HG02885 (cell line): ENCODE data around the gene PTPN12.
"Not testable (repeated sequence)": the region's sequence is repeated elsewhere in the genome, so short reads cannot be mapped to it uniquely, and the experiment has no call there.

Experiments used
- ATAC-seq: cut with Tn5 transposase; IDR thresholded peaks from one replicate; pipeline ENCODE4 v1.9.1; 2021; ENCODE audit warnings: mild to moderate bottlenecking; ENCODE audit not compliant: unreplicated experiment, poor library complexity

PTPN12 gene

GRCh38 chr7:77537136-77537777 is at the start of gene PTPN12:
PTPN12 (plus strand) TSS chr7:77537295; CDS start chr7:77537547, 252 bp downstream.
- ATAC-seq: peak; percentile 37

GRCh38 chr7:77488986-77489385 is 48.1 kb upstream of the PTPN12 start:
- ATAC-seq: no peak

GRCh38 chr7:77497079-77497478 is 40.0 kb upstream of the PTPN12 start:
- no peak for ATAC-seq

- peak; percentile 86 for ATAC-seq
These were observed 38.3 kb upstream of the PTPN12 start for GRCh38 chr7:77498659-77499379.

GRCh38 chr7:77501192-77501515 is 35.9 kb upstream of the PTPN12 start:
- ATAC-seq: no peak

GRCh38 chr7:77504951-77505350 is 32.1 kb upstream of the PTPN12 start:
- no peak for ATAC-seq

- no peak for ATAC-seq
These were observed 30.2 kb upstream of the PTPN12 start for GRCh38 chr7:77506899-77507298.

- not testable (repeated sequence) for ATAC-seq
These were observed 24.0 kb upstream of the PTPN12 start for GRCh38 chr7:77513002-77513670.

- no peak for ATAC-seq
These were observed 21.0 kb upstream of the PTPN12 start for GRCh38 chr7:77516085-77516484.

- ATAC-seq: no peak
These were observed 16.8 kb upstream of the PTPN12 start for GRCh38 chr7:77520261-77520660.

GRCh38 chr7:77521537-77521936 is 15.6 kb upstream of the PTPN12 start:
- ATAC-seq: not testable (repeated sequence)

- ATAC-seq: no peak
These were observed 12.4 kb upstream of the PTPN12 start for GRCh38 chr7:77524731-77525130.

- no peak for ATAC-seq
These were observed 11.9 kb upstream of the PTPN12 start for GRCh38 chr7:77525231-77525630.

- ATAC-seq: no peak
These were observed 8.7 kb upstream of the PTPN12 start for GRCh38 chr7:77528368-77528767.

GRCh38 chr7:77529279-77529678 is 7.8 kb upstream of the PTPN12 start:
- no peak for ATAC-seq

GRCh38 chr7:77531038-77531437 is 6.1 kb upstream of the PTPN12 start:
- ATAC-seq: no peak

GRCh38 chr7:77532247-77532646 is 4.8 kb upstream of the PTPN12 start:
- ATAC-seq: no peak

GRCh38 chr7:77532732-77533131 is 4.4 kb upstream of the PTPN12 start:
- not testable (repeated sequence) for ATAC-seq

- ATAC-seq: not testable (repeated sequence)
These were observed 3.0 kb upstream of the PTPN12 start for GRCh38 chr7:77534046-77534445.

GRCh38 chr7:77536017-77536412 is 1.1 kb upstream of the PTPN12 start:
- no peak for ATAC-seq

- peak; percentile 93 for ATAC-seq
These were observed 521 bp upstream of the PTPN12 start for GRCh38 chr7:77536413-77537135.
